Fibroblast of mammary gland (primary cell): ENCODE data around the gene SVIL.

Experiments
- DNase-seq: peaks from one replicate; pipeline ENCODE4 v3.0.0-alpha.2; 2010; ENCODE audit warnings: low read depth
- H3K4me3 ChIP-seq: 2 replicates; pipeline ENCODE4 v1.5.1; 2011; ENCODE audit warnings: low read depth, mild to moderate bottlenecking, low read length, moderate library complexity; ENCODE audit not compliant: control insufficient read depth
- CTCF ChIP-seq: conservative IDR thresholded peaks from 2 replicates; pipeline ENCODE4 v1.5.1; 2011; ENCODE audit warnings: low read depth, low read length, inconsistent platforms; ENCODE audit not compliant: control insufficient read depth, insufficient read depth

The SVIL gene

GRCh38 chr10:29546773-29547313 is 87.9 kb downstream of the SVIL start:
- H3K4me3 ChIP-seq = no peak overlapping the region
- no peak for TF ChIP-seq CTCF
- no peak for DNase-seq

GRCh38 chr10:29545122-29545521 is 89.6 kb downstream of the SVIL start:
- no peak overlapping the region for H3K4me3 ChIP-seq
- no peak for TF ChIP-seq CTCF
- DNase-seq = no peak

GRCh38 chr10:29543715-29544114 is 91.1 kb downstream of the SVIL start:
- DNase-seq = no peak
- H3K4me3 ChIP-seq = no peak overlapping the region
- TF ChIP-seq CTCF = no peak

- H3K4me3 ChIP-seq = no peak overlapping the region
- no peak for DNase-seq
- TF ChIP-seq CTCF = no peak
Observed at GRCh38 chr10:29542723-29543122, 92.0 kb downstream of the SVIL start.

DNA sequence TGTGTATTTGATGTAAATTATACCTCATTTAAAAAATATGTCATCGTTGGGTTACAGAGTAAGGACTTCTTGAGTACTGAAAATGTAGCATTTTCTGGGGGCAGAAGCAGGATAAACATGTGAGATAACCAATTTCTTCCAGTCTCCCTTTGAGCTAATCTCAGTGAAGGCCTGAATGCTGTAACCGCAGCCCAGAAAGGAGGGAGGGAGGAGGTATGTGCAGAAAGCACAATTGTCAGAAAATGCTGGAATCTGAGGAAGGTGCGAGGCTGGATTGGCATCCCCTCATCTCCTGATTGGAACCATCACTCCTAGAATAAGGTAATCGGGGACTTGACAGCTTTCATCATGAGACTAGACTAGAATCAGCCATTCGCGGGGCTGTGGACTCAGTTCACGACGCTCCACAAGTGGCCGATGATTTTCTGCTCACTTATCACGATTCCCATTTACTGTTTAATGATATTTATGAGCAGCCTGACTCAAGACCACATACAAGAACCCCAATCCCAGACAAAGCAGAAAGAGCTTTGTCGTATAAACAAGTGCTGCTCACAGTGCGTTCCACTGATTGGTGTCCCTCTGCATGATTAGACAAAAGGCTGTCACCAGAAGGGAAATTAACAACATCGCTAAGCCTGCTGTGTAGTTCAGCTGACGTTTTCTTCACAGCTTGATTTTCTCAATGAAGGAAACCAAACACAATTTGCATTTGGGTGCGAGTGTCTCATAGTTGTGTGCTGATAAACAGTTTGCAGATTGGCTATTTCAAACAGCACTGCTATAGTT is 93.2 kb downstream of the SVIL start:
- H3K4me3 ChIP-seq = no peak overlapping the region
- DNase-seq = no peak
- TF ChIP-seq CTCF = no peak

GRCh38 chr10:29540016-29540415 is 94.8 kb downstream of the SVIL start:
- no peak for TF ChIP-seq CTCF
- no peak for DNase-seq
- H3K4me3 ChIP-seq = no peak overlapping the region

DNA sequence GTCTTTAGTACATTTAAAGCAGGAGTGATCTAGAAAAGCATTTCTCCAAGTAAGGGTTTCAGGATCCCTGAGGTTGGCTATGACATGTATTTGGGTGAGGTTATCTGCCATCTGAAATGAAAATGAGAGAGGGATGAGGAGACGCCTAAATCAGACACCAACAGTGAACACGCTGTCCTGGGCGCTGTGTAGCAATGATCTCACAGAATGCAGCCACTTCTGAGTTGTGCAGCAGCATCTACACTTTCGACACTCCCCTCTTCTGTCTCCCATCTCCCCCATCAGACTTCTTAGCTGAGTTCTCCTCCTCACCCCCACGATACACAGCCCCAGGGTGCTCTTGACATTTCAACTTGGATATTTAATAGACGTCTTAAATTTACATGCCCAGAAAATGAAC is 95.4 kb downstream of the SVIL start:
- no peak overlapping the region for H3K4me3 ChIP-seq
- no peak for TF ChIP-seq CTCF
- DNase-seq = no peak
